Measurements from ENCODE around the gene GALNT18. TPM values are rescaled to one million over a fixed set of nuclear protein-coding genes. Genes with fewer than 3 reads are reported as not detected.

GALNT18 gene
- polyA plus RNA-seq, 1 experiment = 4.1 TPM

DNA sequence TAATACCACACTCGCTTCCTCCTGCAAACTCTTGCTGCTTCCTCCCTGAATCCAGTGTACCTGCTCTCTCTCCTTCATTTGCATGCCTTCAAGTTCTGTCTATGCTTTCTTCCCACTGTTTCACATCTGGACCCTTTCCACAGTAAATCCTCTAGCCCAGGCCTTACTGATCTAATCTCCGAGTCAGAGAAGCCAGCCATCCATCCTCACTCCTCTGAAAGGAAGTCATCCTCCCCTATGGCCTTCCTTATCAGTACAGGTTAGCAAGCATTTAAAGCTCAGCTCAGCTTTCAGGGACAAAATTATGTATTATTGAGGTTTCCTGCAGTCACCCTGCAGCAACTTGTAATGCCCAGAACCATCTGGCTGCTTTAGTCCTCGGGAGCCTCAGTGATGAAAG lies 116.1 kb downstream of the GALNT18 start:
- POLR2A ChIA-PET = no interaction called here
- TF ChIP-seq, protein P1, sequence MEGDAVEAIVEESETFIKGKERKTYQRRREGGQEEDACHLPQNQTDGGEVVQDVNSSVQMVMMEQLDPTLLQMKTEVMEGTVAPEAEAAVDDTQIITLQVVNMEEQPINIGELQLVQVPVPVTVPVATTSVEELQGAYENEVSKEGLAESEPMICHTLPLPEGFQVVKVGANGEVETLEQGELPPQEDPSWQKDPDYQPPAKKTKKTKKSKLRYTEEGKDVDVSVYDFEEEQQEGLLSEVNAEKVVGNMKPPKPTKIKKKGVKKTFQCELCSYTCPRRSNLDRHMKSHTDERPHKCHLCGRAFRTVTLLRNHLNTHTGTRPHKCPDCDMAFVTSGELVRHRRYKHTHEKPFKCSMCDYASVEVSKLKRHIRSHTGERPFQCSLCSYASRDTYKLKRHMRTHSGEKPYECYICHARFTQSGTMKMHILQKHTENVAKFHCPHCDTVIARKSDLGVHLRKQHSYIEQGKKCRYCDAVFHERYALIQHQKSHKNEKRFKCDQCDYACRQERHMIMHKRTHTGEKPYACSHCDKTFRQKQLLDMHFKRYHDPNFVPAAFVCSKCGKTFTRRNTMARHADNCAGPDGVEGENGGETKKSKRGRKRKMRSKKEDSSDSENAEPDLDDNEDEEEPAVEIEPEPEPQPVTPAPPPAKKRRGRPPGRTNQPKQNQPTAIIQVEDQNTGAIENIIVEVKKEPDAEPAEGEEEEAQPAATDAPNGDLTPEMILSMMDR (IDR thresholded peaks at IDR 0.05; ENCODE audit: insufficient read depth, low read depth, low read length) = no peak
- DNase-seq (ENCODE audit: low read depth) = no peak
- Histone ChIP-seq H3K27me3 (ENCODE audit: control insufficient read depth, insufficient read depth, low read length) (peaks cover 2% of the 10 kb centered on the region; the same call in 1 of the 2 replicates), H3K4me3 (ENCODE audit: low read depth, low read length) (no peak overlapping the region), H3K36me3 (ENCODE audit: control insufficient read depth, insufficient read depth, low read length) (no peaks in the 10 kb centered on the region)
- CTCF ChIA-PET = interaction anchor here (1.2 kb wide), 1 partner anchor 62 kb away, joined by 3 read pairs; no protein-coding TSS in a partner anchor

DNA sequence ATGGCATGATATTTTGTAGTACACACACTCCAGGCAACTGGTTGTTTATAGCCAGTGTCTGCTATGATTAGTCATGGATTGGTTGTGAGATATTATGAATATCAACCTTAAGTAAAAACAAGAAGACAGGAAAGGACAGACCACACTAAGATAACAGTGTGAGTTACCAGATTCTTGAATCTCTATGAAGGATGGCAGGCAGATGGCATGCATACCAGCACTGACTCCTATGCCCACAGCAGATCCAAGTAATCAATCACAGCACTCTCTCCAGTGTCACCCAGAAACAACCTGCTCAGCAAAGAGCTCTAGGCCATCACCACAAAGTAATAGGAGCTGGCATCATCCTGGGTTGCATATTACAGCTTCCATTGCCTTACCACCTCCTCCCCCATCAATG lies 116.6 kb downstream of the GALNT18 start:
- Histone ChIP-seq H3K27me3 (ENCODE audit: control insufficient read depth, insufficient read depth, low read length) (peaks cover 2% of the 10 kb centered on the region; the same call in 1 of the 2 replicates), H3K4me3 (ENCODE audit: low read depth, low read length) (no peak overlapping the region), H3K36me3 (ENCODE audit: control insufficient read depth, insufficient read depth, low read length) (no peaks in the 10 kb centered on the region)
- DNase-seq (ENCODE audit: low read depth) = no peak
- TF ChIP-seq, protein P1 (IDR thresholded peaks at IDR 0.05; ENCODE audit: insufficient read depth, low read depth, low read length) = no peak
- ChIA-PET CTCF (interaction anchor here (1.2 kb wide), 1 partner anchor 62 kb away, joined by 3 read pairs; no protein-coding TSS in a partner anchor), POLR2A (no interaction called here)

DNA sequence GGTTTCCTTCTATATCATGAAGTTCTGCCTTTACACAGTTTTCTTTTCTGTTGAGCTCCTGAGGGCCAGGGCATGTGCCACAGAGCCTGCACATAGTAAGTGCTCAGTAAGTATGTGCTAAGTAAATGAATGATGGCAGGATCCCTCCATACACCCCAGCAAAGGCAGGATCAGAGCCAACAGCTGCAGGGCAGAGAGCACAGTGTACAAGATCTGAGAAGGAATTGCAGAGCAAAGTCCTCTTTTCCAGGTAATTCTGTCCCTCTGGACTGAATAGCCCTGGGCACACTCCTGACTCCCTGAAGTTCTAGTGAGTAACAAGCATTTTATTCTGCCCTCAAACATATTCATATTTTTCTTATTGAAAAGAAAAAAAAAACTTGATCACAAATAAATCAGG lies 117.7 kb downstream of the GALNT18 start:
- no peak for DNase-seq (ENCODE audit: low read depth)
- Histone ChIP-seq H3K27me3 (ENCODE audit: control insufficient read depth, insufficient read depth, low read length) (no peaks in the 10 kb centered on the region; the same call in 1 of the 2 replicates), H3K36me3 (ENCODE audit: control insufficient read depth, insufficient read depth, low read length) (no peaks in the 10 kb centered on the region), H3K4me3 (ENCODE audit: low read depth, low read length) (no peak overlapping the region)
- CTCF ChIA-PET = interaction anchor here (0.6 to 1.1 kb wide), 4 partner anchors 9 to 283 kb away, joined by 3 to 5 read pairs (median 4); partner anchors contain the start of gene GALNT18
- TF ChIP-seq, protein P1 (IDR thresholded peaks at IDR 0.05; ENCODE audit: insufficient read depth, low read depth, low read length) = no peak
- POLR2A ChIA-PET = no interaction called here

DNA sequence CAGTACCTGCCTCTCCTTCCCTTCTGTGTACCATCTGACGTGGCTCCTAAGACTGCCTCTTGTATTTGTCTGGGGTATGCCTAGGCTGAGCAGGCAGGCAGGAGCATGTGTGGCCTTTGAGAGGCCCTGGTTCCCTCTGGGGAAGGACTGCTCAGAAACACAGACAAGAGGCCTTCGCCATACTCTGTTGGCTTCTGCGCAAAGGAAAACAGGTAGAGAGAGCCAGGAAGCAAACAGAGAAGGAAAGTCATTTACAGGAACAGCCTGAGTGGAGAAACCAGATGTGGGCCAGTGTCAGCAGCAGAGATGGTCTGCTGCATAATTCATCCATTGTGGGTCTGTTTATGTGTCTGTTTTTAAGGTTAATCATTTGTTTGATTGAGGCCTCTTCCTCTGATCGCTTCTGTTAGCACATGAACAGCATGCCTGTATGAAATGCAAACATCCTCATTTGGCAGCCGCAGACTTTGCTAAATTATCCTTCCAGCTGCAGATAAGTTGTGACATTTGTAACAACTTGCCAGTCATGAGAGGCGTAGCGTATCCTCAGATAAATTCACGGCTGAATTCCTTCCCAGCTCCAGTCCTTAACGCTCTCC lies 119.4 kb downstream of the GALNT18 start:
- no peaks in the 10 kb centered on the region; the same call in 1 of the 2 replicates for H3K27me3 ChIP-seq (ENCODE audit: control insufficient read depth, insufficient read depth, low read length)
- H3K36me3 ChIP-seq (ENCODE audit: control insufficient read depth, insufficient read depth, low read length) = no peaks in the 10 kb centered on the region
- no peak overlapping the region for H3K4me3 ChIP-seq (ENCODE audit: low read depth, low read length)
- TF ChIP-seq, protein P1 (IDR thresholded peaks at IDR 0.05; ENCODE audit: insufficient read depth, low read depth, low read length) = no peak
- ChIA-PET POLR2A (no interaction called here), CTCF (interaction anchor here (1.1 kb wide), 1 partner anchor 12 kb away, joined by 3 read pairs; no protein-coding TSS in a partner anchor)
- no peak for DNase-seq (ENCODE audit: low read depth)

DNA sequence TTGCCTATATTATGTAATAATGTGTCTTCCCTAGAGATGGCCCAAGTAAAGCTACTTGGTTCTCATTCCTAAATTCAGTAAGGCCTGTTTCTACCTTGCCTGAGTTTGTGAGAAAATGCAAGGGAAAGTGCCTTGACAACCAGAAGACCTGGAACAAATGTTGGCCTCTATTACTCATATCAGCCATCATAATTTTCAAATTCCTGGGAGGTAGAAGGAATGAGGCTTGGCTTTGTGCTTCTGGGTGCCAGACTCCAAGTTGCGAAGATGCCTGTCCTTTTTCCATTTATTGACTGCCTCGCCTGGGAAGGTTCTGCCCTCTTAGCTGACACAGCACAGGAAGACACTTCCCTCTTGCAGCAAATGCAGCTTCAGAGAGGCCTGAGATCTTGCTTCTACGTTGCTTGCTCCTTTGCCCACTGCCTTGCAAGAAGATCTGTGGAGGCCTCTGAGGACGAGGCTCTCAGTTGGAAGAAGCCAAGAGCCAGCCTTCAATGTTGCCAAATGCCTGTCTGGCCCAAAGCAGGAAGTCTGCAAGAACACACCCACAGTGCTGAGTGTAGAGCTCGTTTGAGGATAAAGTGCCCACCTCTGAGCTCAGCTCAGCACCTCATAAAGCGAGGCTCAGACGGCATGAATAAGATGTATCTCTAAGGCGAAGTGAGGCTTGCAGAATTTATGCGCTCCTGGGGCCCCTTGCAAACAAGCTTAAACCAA lies 120.1 kb downstream of the GALNT18 start:
- POLR2A ChIA-PET = no interaction called here
- DNase-seq (ENCODE audit: low read depth) = no peak
- no peak overlapping the region for H3K4me3 ChIP-seq (ENCODE audit: low read depth, low read length)
- TF ChIP-seq, protein P1 (IDR thresholded peaks at IDR 0.05; ENCODE audit: insufficient read depth, low read depth, low read length) = no peak
- CTCF ChIA-PET = no interaction called here
- H3K36me3 ChIP-seq (ENCODE audit: control insufficient read depth, insufficient read depth, low read length) = no peaks in the 10 kb centered on the region
- H3K27me3 ChIP-seq (ENCODE audit: control insufficient read depth, insufficient read depth, low read length) = no peaks in the 10 kb centered on the region; the same call in 1 of the 2 replicates
